ENCODE results near the gene EIPR1.
"Not testable (repeated sequence)": the region's sequence is repeated elsewhere in the genome, so short reads cannot be mapped to it uniquely, and the experiment has no call there.

Gene EIPR1

GRCh38 chr2:3376821-3377220 lies 797 bp downstream of the EIPR1 start:
- peak overlapping the region; percentile 97 for H3K4me3 ChIP-seq (ENCODE audit: insufficient read length, low read depth)

DNA sequence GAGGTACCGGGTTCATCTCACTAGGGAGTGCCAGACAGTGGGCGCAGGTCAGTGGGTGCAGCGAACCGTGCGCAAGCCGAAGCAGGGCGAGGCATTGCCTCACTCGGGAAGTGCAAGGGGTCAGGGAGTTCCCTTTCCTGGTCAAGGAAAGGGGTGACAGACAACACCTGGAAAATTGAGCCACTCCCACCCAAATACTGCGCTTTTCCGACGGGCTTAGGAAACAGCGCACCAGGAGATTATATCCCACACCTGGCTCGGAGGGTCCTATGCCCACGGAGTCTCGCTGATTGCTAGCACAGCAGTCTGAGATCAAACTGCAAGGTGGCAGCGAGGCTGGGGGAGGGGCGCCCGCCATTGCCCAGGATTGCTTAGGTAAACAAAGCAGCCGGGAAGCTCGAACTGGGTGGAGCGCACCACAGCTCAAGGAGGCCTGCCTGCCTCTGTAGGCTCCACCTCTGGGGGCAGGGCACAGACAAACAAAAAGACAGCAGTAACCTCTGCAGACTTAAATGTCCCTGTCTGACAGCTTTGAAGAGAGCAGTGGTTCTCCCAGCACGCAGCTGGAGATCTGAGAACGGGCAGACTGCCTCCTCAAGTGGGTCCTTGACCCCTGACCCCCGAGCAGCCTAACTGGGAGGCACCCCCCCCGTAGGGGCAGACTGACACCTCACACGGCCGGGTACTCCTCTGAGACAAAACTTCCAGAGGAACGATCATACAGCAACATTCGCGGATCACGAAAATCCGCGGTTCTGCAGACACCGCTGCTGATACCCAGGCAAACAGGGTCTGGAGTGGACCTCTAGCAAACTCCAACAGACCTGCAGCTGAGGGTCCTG lies 8.1 kb downstream of the EIPR1 start:
- H3K9me3 ChIP-seq (ENCODE audit: insufficient read depth, low read length); H3K9ac ChIP-seq (ENCODE audit: insufficient read length, low read depth); H3K4me3 ChIP-seq (ENCODE audit: insufficient read length, low read depth); DNase-seq (ENCODE audit: low read depth, low spot score); H3K27me3 ChIP-seq (ENCODE audit: insufficient read depth, insufficient read length); H3K4me1 ChIP-seq (ENCODE audit: insufficient read depth, insufficient read length); H3K36me3 ChIP-seq (ENCODE audit: insufficient read depth, insufficient read length, low read length): not testable (repeated sequence)

More at GRCh38 chr2:3376821-3377220, 797 bp downstream of the EIPR1 start:
- no peak for TF ChIP-seq SUZ12 (IDR thresholded peaks at IDR 0.05; ENCODE audit: extremely low read depth, insufficient read depth, insufficient read length)
- no peak for TF ChIP-seq YY1 (IDR thresholded peaks at IDR 0.05; ENCODE audit: insufficient read depth, insufficient read length)
- no peak for TF ChIP-seq ZNF274 (IDR thresholded peaks at IDR 0.05; ENCODE audit: low read depth, low read length)
- peaks cover 5% of the 10 kb centered on the region for H3K4me1 ChIP-seq (ENCODE audit: insufficient read depth, insufficient read length)
- no peak for DNase-seq (ENCODE audit: low read depth, low spot score)
- H3K36me3 ChIP-seq (ENCODE audit: insufficient read depth, insufficient read length, low read length) = peaks cover 17% of the 10 kb centered on the region
- no peaks in the 10 kb centered on the region for H3K9me3 ChIP-seq (ENCODE audit: insufficient read depth, low read length)
- H3K27me3 ChIP-seq (ENCODE audit: insufficient read depth, insufficient read length) = no peaks in the 10 kb centered on the region
- H3K9ac ChIP-seq (ENCODE audit: insufficient read length, low read depth) = peak overlapping the region; percentile 32

DNA sequence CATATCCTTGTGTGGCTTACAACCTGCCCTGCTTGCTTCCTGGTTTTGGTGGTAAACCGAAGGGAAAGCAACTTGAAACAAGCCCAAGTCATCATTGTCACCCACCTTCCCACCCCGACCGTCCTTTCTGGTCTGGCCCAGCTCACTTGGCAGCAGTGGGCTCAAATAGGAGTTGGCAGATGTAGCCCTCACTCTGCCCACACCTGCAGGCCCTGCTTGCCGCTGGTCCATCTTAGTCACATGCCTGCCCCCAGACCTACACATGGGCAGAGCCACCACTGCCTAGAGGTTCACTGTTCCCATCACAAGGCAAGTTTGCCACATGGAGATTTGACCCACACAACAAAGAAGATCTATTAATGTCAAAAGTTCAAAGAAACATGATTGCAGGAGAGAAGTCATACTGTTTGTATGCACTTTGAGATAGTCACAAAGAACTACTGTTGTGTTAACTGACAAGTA lies 9.3 kb downstream of the EIPR1 start:
- Histone ChIP-seq H3K9ac (ENCODE audit: insufficient read length, low read depth) (no peak overlapping the region), H3K27me3 (ENCODE audit: insufficient read depth, insufficient read length) (no peaks in the 10 kb centered on the region), H3K36me3 (ENCODE audit: insufficient read depth, insufficient read length, low read length) (no peaks in the 10 kb centered on the region), H3K4me1 (ENCODE audit: insufficient read depth, insufficient read length) (no peaks in the 10 kb centered on the region), H3K4me3 (ENCODE audit: insufficient read length, low read depth) (no peak overlapping the region), H3K9me3 (ENCODE audit: insufficient read depth, low read length) (peaks cover 9% of the 10 kb centered on the region; the same call in 1 of the 2 replicates)
- no peak for TF ChIP-seq YY1 (IDR thresholded peaks at IDR 0.05; ENCODE audit: insufficient read depth, insufficient read length)
- no peak for TF ChIP-seq ZNF274 (IDR thresholded peaks at IDR 0.05; ENCODE audit: low read depth, low read length)
- no peak for TF ChIP-seq SUZ12 (IDR thresholded peaks at IDR 0.05; ENCODE audit: extremely low read depth, insufficient read depth, insufficient read length)
- no peak for DNase-seq (ENCODE audit: low read depth, low spot score)

GRCh38 chr2:3365219-3365618 lies 12.4 kb downstream of the EIPR1 start:
- H3K9ac ChIP-seq (ENCODE audit: insufficient read length, low read depth) = no peak overlapping the region
- peaks cover 9% of the 10 kb centered on the region; the same call in 1 of the 2 replicates for H3K9me3 ChIP-seq (ENCODE audit: insufficient read depth, low read length)
- no peak overlapping the region for H3K4me3 ChIP-seq (ENCODE audit: insufficient read length, low read depth)
- no peak for DNase-seq (ENCODE audit: low read depth, low spot score)
- TF ChIP-seq YY1 (IDR thresholded peaks at IDR 0.05; ENCODE audit: insufficient read depth, insufficient read length) (no peak), SUZ12 (IDR thresholded peaks at IDR 0.05; ENCODE audit: extremely low read depth, insufficient read depth, insufficient read length) (no peak), ZNF274 (IDR thresholded peaks at IDR 0.05; ENCODE audit: low read depth, low read length) (no peak)
- peaks cover 3% of the 10 kb centered on the region for H3K4me1 ChIP-seq (ENCODE audit: insufficient read depth, insufficient read length)
- no peaks in the 10 kb centered on the region for H3K36me3 ChIP-seq (ENCODE audit: insufficient read depth, insufficient read length, low read length)
- H3K27me3 ChIP-seq (ENCODE audit: insufficient read depth, insufficient read length) = no peaks in the 10 kb centered on the region

DNA sequence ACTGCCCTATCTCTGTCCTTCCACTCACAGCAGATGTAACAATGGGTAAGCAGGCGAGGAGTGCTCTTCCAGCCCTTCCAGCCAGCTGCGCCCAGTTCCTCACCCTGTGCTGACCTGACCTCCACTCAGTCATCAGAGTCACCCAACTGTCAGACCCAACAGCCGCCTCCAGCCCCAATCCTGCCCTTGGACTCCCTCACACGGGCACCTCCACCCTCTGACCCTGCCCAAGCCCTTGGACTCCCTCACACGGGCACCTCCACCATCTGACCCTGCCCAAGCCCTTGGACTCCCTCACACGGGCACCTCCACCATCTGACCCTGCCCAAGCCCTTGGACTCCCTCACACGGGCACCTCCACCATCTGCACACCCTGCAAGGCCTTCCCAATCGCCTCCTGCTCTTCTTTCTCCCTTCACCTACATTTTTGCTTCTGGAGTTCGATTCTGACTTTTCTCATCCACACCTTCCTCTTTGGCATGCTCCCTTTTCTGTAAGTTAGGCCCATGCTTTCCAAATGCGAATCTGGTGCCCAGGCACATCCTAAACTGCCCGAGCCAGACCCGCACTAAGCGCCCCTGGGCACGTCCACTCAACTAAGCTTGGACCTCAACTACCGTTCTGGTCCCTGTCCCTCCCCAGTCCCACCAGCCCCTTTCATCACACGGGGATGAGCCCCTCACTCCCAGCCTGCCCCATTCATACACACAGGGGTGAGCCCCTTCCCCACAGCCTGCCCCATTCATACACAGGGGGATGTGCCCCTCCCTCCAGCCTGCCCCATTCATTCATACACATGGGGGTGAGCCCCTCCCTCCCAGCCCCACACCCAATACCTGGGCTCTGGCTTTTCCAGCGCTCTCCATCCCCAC lies 15.9 kb downstream of the EIPR1 start:
- no peak overlapping the region for H3K4me3 ChIP-seq (ENCODE audit: insufficient read length, low read depth)
- no peaks in the 10 kb centered on the region for H3K9me3 ChIP-seq (ENCODE audit: insufficient read depth, low read length)
- H3K9ac ChIP-seq (ENCODE audit: insufficient read length, low read depth) = no peak overlapping the region
- H3K36me3 ChIP-seq (ENCODE audit: insufficient read depth, insufficient read length, low read length) = no peaks in the 10 kb centered on the region
- peaks cover 3% of the 10 kb centered on the region for H3K4me1 ChIP-seq (ENCODE audit: insufficient read depth, insufficient read length)
- no peak for TF ChIP-seq SUZ12 (IDR thresholded peaks at IDR 0.05; ENCODE audit: extremely low read depth, insufficient read depth, insufficient read length)
- no peak for TF ChIP-seq ZNF274 (IDR thresholded peaks at IDR 0.05; ENCODE audit: low read depth, low read length)
- no peak for TF ChIP-seq YY1 (IDR thresholded peaks at IDR 0.05; ENCODE audit: insufficient read depth, insufficient read length)
- no peak for DNase-seq (ENCODE audit: low read depth, low spot score)
- H3K27me3 ChIP-seq (ENCODE audit: insufficient read depth, insufficient read length) = no peaks in the 10 kb centered on the region

DNA sequence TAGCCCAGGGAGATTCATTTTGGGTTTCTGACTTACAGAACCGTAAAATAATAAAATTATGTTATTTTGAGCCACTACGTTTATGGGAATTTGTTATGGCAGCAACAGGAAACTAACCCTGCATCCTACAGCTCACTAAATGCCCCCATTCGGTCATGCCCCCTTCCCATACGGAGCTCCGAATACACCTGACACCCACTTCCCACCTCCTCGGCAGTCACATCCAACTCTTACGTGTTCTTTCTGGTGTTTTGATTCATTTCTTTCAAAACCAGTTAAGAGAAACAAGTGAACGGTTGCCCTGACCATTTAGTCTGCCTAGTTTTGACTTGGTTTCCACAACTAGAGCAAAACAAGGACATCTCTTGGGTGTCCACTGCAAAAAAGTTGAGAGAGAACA lies 19.7 kb downstream of the EIPR1 start:
- TF ChIP-seq SUZ12 (IDR thresholded peaks at IDR 0.05; ENCODE audit: extremely low read depth, insufficient read depth, insufficient read length) (no peak), YY1 (IDR thresholded peaks at IDR 0.05; ENCODE audit: insufficient read depth, insufficient read length) (no peak), ZNF274 (IDR thresholded peaks at IDR 0.05; ENCODE audit: low read depth, low read length) (no peak)
- H3K36me3 ChIP-seq (ENCODE audit: insufficient read depth, insufficient read length, low read length) = peaks cover 13% of the 10 kb centered on the region

GRCh38 chr2:3357446-3357845 lies 20.2 kb downstream of the EIPR1 start:
- H3K27me3 ChIP-seq (ENCODE audit: insufficient read depth, insufficient read length); DNase-seq (ENCODE audit: low read depth, low spot score); H3K4me1 ChIP-seq (ENCODE audit: insufficient read depth, insufficient read length); H3K9ac ChIP-seq (ENCODE audit: insufficient read length, low read depth); H3K4me3 ChIP-seq (ENCODE audit: insufficient read length, low read depth); H3K9me3 ChIP-seq (ENCODE audit: insufficient read depth, low read length): not testable (repeated sequence)
- peaks cover 14% of the 10 kb centered on the region for H3K36me3 ChIP-seq (ENCODE audit: insufficient read depth, insufficient read length, low read length)

More for the DNA sequence above, 19.7 kb downstream of the EIPR1 start:
- Histone ChIP-seq H3K4me1 (ENCODE audit: insufficient read depth, insufficient read length) (peaks cover 3% of the 10 kb centered on the region), H3K9ac (ENCODE audit: insufficient read length, low read depth) (no peak overlapping the region), H3K4me3 (ENCODE audit: insufficient read length, low read depth) (no peak overlapping the region), H3K27me3 (ENCODE audit: insufficient read depth, insufficient read length) (no peaks in the 10 kb centered on the region), H3K9me3 (ENCODE audit: insufficient read depth, low read length) (no peaks in the 10 kb centered on the region)
- no peak for DNase-seq (ENCODE audit: low read depth, low spot score)
